Prostate gland (tissue), 2 donors: ENCODE data around the gene TCAP. TPM values are rescaled to one million over a fixed set of nuclear protein-coding genes. Genes with fewer than 3 reads are reported as not detected.
A peak's percentile ranks its signal among the peaks of the same experiment; 100 is the strongest.

Experiments
- DNase-seq: peaks from one replicate; pipeline ENCODE4 v3.0.0-alpha.2; 2019; ENCODE audit warnings: low spot score
- H3K27ac ChIP-seq, 2 donors: fragments of 200-600 bp; sonication (generic); 2 replicates each; pipeline ENCODE4 v1.5.1; 2017 to 2019
- H3K27me3 ChIP-seq: fragments of 200-600 bp; sonication (generic); replicated peaks from 2 replicates; pipeline ENCODE4 v1.5.1; 2019; ENCODE audit not compliant: insufficient read depth
- H3K36me3 ChIP-seq, 2 donors: fragments of 200-600 bp; sonication (generic); 1 replicate in 1 of 2; 2 replicates in 1 of 2; pipeline versions ENCODE4 v1.5.1 to v1.8.1; 2017 to 2019
- H3K4me1 ChIP-seq: fragments of 200-600 bp; sonication (generic); replicated peaks from 2 replicates; pipeline ENCODE4 v1.5.1; 2019
- H3K4me3 ChIP-seq, 2 donors: fragments of 200-600 bp; sonication (generic); 2 replicates each; pipeline ENCODE4 v1.5.1; 2017 to 2019
- H3K9me3 ChIP-seq: fragments of 200-600 bp; sonication (generic); 2 replicates; pipeline ENCODE4 v1.5.1; 2017
- POLR2A ChIP-seq: fragments of 450-650 bp; IDR thresholded peaks from one replicate; pipeline ENCODE4 v1.6.1; 2016; ENCODE audit warnings: antibody characterized with exemption, mild to moderate bottlenecking
- POLR2AphosphoS5 ChIP-seq: sonication (generic); formaldehyde crosslinking; IDR thresholded peaks from one replicate; pipeline ENCODE4 v1.6.1; 2017; ENCODE audit warnings: antibody characterized with exemption
- WGBS: methylation state at CpG from one replicate; pipeline ENCODE4 v1.1.5; 2018; 5-methylcytosine and 5-hydroxymethylcytosine counted together
- intact Hi-C: fragments of 100-400 bp; cut with DNase I; formaldehyde crosslinking; loops from one replicate; pipeline ENCODE4 v1.14.2; 2022
- total RNA-seq, 2 donors: library from RNA; depleted of rRNA; stranded (reverse); fragments of >200 nt; gene quantifications; one replicate each; pipeline ENCODE4 v1.1.0, GENCODE V29; 2016
- TF ChIP-seq, protein P1 (sequence below), 4 experiments: fragments of 200-600 bp in 2 of 4; fragments of 450-650 bp in 2 of 4; sonication (generic) in 2 of 4; IDR thresholded peaks; 1 replicate in 3 of 4; 2 replicates in 1 of 4; pipeline ENCODE4 v1.5.1; 2016 to 2019; ENCODE audit warnings: antibody characterized with exemption in 4 of 4, mild to moderate bottlenecking in 2 of 4, moderate library complexity in 2 of 4

TCAP gene
- total RNA-seq, 2 donors from 2014 or later: 4.3 to 44.3 TPM

- H3K36me3 ChIP-seq: no peaks in the 10 kb centered on the region
- H3K4me1 ChIP-seq: peaks cover 39% of the 10 kb centered on the region
- TF ChIP-seq, protein P1, sequence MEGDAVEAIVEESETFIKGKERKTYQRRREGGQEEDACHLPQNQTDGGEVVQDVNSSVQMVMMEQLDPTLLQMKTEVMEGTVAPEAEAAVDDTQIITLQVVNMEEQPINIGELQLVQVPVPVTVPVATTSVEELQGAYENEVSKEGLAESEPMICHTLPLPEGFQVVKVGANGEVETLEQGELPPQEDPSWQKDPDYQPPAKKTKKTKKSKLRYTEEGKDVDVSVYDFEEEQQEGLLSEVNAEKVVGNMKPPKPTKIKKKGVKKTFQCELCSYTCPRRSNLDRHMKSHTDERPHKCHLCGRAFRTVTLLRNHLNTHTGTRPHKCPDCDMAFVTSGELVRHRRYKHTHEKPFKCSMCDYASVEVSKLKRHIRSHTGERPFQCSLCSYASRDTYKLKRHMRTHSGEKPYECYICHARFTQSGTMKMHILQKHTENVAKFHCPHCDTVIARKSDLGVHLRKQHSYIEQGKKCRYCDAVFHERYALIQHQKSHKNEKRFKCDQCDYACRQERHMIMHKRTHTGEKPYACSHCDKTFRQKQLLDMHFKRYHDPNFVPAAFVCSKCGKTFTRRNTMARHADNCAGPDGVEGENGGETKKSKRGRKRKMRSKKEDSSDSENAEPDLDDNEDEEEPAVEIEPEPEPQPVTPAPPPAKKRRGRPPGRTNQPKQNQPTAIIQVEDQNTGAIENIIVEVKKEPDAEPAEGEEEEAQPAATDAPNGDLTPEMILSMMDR (IDR thresholded peaks at IDR 0.05): no peak
- H3K4me3 ChIP-seq: peak overlapping the region; percentile 98
- H3K9me3 ChIP-seq: no peaks in the 10 kb centered on the region
- 55% methylated on average over 4 of the region's 4 CpGs for WGBS
- DNase-seq: no peak
- H3K27me3 ChIP-seq: no peaks in the 10 kb centered on the region
- H3K27ac ChIP-seq: peak overlapping the region; percentile 98
- intact Hi-C loops: no loop called here
Measured at GRCh38 chr17:39701784-39702422, 36.8 kb downstream of the TCAP start.

GRCh38 chr17:39702901-39703893, 38.0 kb downstream of the TCAP start:
- no peak overlapping the region for H3K4me3 ChIP-seq
- H3K27ac ChIP-seq: peak overlapping the region; percentile 98
- intact Hi-C loops: no loop called here
- peaks cover 0 to 2% of the 10 kb centered on the region in 2 donors for H3K36me3 ChIP-seq
- 39% methylated on average over 12 of the region's 12 CpGs for WGBS
- DNase-seq: peak; percentile 57
- H3K4me1 ChIP-seq: peaks cover 48% of the 10 kb centered on the region
- TF ChIP-seq, protein P1 (IDR thresholded peaks at IDR 0.05): no peak
- TF ChIP-seq POLR2AphosphoS5: peak; percentile 88
- no peaks in the 10 kb centered on the region for H3K27me3 ChIP-seq
- H3K9me3 ChIP-seq: no peaks in the 10 kb centered on the region

DNA sequence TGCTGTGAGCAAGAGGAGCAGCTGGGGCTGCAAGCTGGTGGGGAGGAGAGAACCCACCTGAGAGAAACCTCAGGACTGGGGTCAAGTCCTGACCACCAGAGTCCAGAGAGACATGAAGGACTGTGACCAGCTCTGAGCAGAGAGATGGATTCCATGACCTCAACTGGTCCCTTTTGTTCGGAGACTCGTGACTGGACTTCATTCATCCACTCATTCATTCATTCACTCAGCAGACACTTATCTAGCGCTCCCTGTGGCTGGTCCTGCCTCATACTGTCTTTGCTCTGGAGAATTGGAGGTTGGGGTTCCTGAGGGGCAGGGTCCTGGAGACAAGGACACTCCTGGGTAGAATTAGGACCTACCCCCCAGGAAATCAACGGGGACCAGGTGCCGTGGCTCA, 38.8 kb downstream of the TCAP start:
- TF ChIP-seq POLR2A (no peak), POLR2AphosphoS5 (no peak)
- TF ChIP-seq, protein P1 (IDR thresholded peaks at IDR 0.05): no peak
- H3K27ac ChIP-seq: peak overlapping the region; percentile 98
- DNase-seq: no peak
- H3K4me3 ChIP-seq: no peak overlapping the region
- no peaks in the 10 kb centered on the region for H3K9me3 ChIP-seq
- peaks cover 0 to 8% of the 10 kb centered on the region in 2 donors for H3K36me3 ChIP-seq
- WGBS: 85% methylated on average over 5 of the region's 5 CpGs
- intact Hi-C loops: no loop called here
- H3K27me3 ChIP-seq: no peaks in the 10 kb centered on the region
- peaks cover 48% of the 10 kb centered on the region for H3K4me1 ChIP-seq

DNA sequence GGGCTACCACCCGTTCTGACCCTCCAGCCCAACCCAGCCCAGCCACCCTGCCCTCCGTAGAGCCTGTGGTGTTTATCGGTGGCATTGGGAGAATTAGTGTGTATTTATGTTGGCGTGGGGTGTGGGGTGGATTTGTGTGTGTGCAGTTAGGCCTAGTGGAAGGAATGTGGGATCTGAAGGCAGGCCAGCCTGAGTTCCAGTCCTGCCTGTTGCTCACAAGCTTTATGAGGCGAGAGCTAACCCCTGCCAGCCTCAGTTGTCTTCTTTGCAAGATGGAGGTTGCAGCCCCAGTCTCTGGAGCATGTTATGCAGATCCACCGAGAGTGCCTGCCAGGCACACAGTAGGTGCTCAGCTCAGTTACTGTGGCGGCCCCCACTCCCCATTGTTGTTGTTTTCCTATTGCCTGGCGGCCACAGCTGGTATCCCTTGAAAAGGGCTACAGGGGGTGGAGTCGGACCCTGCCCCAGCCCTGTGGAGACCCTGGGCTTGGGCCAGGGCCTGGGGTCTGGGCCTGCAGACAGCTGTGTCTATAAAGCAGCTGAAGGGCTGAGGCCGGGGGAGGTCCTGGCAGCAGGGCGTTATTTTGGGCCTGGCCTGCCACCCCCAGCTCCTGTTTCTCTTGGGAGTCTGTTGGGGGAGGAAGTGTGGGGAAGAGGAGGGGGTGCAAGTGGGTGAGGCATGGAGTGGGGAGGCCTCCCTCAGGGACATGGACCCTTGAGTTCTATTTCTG, 39.8 kb downstream of the TCAP start:
- peak overlapping the region in 1 of 2 donors; percentile 13 for H3K4me3 ChIP-seq
- intact Hi-C loops: no loop called here
- 30% methylated on average over 11 of the region's 11 CpGs for WGBS
- TF ChIP-seq, protein P1 (IDR thresholded peaks at IDR 0.05): peak in 2 of 4 experiments; percentile 46 to 68
- peak; percentile 42 for TF ChIP-seq POLR2AphosphoS5
- no peak for TF ChIP-seq POLR2A
- H3K36me3 ChIP-seq: peaks cover 0 to 14% of the 10 kb centered on the region in 2 donors
- H3K27ac ChIP-seq: peak overlapping the region; percentile 98
- no peaks in the 10 kb centered on the region for H3K9me3 ChIP-seq
- DNase-seq: peak; percentile 50
- peaks cover 48% of the 10 kb centered on the region for H3K4me1 ChIP-seq
- H3K27me3 ChIP-seq: no peaks in the 10 kb centered on the region
